ENCODE results near the gene TMEM203. TPM values are rescaled to one million over a fixed set of nuclear protein-coding genes. Genes with fewer than 3 reads are reported as not detected.

TMEM203 gene
- total and polyA plus RNA-seq, 10 of the 15 experiments (the other 5 are each of a cell fraction or from before 2014, with no cell fraction given) = 7.2 to 68.1 (median 33.8) TPM

DNA sequence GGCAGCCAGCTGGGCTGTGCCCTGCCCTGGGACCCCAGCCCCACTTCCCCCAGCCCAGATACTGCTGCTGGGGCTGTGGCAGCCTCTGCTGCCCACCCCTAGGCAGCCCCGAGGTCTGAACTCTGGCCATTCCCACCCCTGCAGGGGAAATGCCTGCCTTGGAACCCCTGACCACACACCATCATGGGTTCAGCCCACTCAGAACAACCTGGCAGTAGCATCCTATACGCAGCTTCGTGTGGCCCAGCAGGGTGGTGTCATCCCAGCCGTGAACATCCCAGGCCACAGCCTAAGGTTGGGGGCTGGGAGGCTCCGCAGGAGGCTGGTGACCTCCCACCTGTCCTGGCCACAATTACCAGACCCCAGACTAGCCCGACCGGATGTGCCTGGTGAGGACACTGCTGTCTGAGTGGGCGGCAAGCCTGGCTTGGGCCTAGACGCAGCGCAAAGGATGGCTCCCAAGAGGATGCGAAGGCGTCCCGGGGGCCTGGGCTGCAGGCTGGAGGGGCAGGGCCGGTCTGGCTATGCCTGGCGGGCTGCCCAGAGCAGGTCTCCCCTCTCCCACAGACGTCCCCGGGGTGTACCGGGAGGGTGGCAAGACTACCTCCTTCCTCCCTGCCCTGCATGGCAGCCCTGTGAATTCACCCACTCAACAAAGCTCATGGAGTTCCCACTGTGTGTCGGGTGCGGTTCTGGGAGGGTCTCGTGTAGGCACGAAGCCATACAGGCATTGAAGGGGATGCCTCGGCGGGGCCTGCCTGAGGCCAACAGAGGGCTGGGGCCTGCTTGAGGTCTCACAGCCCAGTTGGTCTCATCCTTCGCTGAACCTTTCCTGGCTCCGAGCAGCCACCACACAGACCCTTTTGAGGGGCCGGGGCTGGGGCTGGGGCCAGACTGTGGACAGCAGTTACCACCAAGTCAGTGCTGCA lies 23.8 kb upstream of the TMEM203 start:
- DNase-seq (ENCODE audit: low read depth, low spot score) (no peak), FAIRE-seq (no peak), ATAC-seq (no peak)
- no peak overlapping the region for H2AFZ ChIP-seq (ENCODE audit: control insufficient read depth, low read depth, low read length)
- ChIA-PET SMC1A (ENCODE audit: uncharacterized antibody, unreplicated experiment) (no interaction called here), CTCF (no interaction called here), POLR2A (interaction anchor here (0.8 to 1.2 kb wide), 2 partner anchors 11 to 40 kb away, joined by 3 read pairs; partner anchors contain the start of genes SSNA1 and TUBB4B), RAD21 (ENCODE audit: unreplicated experiment) (interaction anchor here (0.8 kb wide), 1 partner anchor 40 kb away, joined by 3 read pairs; the partner anchor contains the start of genes ANAPC2 and SSNA1)
- H3K4me2 ChIP-seq (ENCODE audit: control insufficient read depth, insufficient read depth) = no peak overlapping the region
- 29% methylated on average over 27 of the region's 27 CpGs for WGBS (ENCODE audit: insufficient coverage, insufficient replicate concordance, low lambda C conversion rate, missing lambda C conversion rate)
- H3K9ac ChIP-seq (ENCODE audit: control insufficient read depth, insufficient read depth, low read length) = no peak overlapping the region
- H3K27ac ChIP-seq (ENCODE audit: control insufficient read depth, insufficient read depth) = no peak overlapping the region
- no TSS peak for BruUV-seq (replicated peaks)
- H3K79me2 ChIP-seq (ENCODE audit: control insufficient read depth, insufficient read depth, low read length) = no peaks in the 10 kb centered on the region
- H3K4me1 ChIP-seq (ENCODE audit: control insufficient read depth, insufficient read depth, low read length) = peaks cover 8% of the 10 kb centered on the region
- no peaks in the 10 kb centered on the region for H3K36me3 ChIP-seq (ENCODE audit: control insufficient read depth in 2 of 2, insufficient read depth in 2 of 2, low read length in 1 of 2)
- no peaks in the 10 kb centered on the region for H4K20me1 ChIP-seq (ENCODE audit: control insufficient read depth, insufficient read depth)
- H3K27me3 ChIP-seq (replicated peaks in 1 of 2; ENCODE audit: control insufficient read depth in 2 of 2, insufficient read depth in 2 of 2, low read length in 1 of 2) = no peaks in the 10 kb centered on the region
- H3K9me3 ChIP-seq (replicated peaks; ENCODE audit: control insufficient read depth, insufficient read depth, low read length) = no peaks in the 10 kb centered on the region
- no peak overlapping the region for H3K4me3 ChIP-seq
- intact Hi-C loops (cut with micrococcal nuclease; ENCODE audit: unreplicated experiment) (loop anchor here (10.0 kb wide), 1 partner anchor 184 kb away; the partner anchor contains the start of gene NPDC1), in situ Hi-C loops (cut with MboI) (loop anchor here (5.0 kb wide), 1 partner anchor 107 kb away; no protein-coding TSS in a partner anchor)
- TF ChIP-seq BACH1 (IDR thresholded peaks at IDR 0.05; ENCODE audit: borderline replicate concordance) = no peak
- no peak for TF ChIP-seq CHD1 (IDR thresholded peaks at IDR 0.05; ENCODE audit: low read depth, low read length)
- TF ChIP-seq BCL11A (IDR thresholded peaks at IDR 0.05; ENCODE audit: low read depth, low read length) = no peak
- TF ChIP-seq NFYA (IDR thresholded peaks at IDR 0.05; ENCODE audit: borderline replicate concordance, low read depth, low read length) = no peak
- no peak for TF ChIP-seq JUND (IDR thresholded peaks at IDR 0.05; ENCODE audit: low read depth, low read length)
- TF ChIP-seq, protein P1, sequence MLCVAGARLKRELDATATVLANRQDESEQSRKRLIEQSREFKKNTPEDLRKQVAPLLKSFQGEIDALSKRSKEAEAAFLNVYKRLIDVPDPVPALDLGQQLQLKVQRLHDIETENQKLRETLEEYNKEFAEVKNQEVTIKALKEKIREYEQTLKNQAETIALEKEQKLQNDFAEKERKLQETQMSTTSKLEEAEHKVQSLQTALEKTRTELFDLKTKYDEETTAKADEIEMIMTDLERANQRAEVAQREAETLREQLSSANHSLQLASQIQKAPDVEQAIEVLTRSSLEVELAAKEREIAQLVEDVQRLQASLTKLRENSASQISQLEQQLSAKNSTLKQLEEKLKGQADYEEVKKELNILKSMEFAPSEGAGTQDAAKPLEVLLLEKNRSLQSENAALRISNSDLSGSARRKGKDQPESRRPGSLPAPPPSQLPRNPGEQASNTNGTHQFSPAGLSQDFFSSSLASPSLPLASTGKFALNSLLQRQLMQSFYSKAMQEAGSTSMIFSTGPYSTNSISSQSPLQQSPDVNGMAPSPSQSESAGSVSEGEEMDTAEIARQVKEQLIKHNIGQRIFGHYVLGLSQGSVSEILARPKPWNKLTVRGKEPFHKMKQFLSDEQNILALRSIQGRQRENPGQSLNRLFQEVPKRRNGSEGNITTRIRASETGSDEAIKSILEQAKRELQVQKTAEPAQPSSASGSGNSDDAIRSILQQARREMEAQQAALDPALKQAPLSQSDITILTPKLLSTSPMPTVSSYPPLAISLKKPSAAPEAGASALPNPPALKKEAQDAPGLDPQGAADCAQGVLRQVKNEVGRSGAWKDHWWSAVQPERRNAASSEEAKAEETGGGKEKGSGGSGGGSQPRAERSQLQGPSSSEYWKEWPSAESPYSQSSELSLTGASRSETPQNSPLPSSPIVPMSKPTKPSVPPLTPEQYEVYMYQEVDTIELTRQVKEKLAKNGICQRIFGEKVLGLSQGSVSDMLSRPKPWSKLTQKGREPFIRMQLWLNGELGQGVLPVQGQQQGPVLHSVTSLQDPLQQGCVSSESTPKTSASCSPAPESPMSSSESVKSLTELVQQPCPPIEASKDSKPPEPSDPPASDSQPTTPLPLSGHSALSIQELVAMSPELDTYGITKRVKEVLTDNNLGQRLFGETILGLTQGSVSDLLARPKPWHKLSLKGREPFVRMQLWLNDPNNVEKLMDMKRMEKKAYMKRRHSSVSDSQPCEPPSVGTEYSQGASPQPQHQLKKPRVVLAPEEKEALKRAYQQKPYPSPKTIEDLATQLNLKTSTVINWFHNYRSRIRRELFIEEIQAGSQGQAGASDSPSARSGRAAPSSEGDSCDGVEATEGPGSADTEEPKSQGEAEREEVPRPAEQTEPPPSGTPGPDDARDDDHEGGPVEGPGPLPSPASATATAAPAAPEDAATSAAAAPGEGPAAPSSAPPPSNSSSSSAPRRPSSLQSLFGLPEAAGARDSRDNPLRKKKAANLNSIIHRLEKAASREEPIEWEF (IDR thresholded peaks at IDR 0.05; ENCODE audit: insufficient replicate concordance, low read depth, low read length) = no peak
- TF ChIP-seq, protein P2, sequence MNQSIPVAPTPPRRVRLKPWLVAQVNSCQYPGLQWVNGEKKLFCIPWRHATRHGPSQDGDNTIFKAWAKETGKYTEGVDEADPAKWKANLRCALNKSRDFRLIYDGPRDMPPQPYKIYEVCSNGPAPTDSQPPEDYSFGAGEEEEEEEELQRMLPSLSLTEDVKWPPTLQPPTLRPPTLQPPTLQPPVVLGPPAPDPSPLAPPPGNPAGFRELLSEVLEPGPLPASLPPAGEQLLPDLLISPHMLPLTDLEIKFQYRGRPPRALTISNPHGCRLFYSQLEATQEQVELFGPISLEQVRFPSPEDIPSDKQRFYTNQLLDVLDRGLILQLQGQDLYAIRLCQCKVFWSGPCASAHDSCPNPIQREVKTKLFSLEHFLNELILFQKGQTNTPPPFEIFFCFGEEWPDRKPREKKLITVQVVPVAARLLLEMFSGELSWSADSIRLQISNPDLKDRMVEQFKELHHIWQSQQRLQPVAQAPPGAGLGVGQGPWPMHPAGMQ (IDR thresholded peaks at IDR 0.05; ENCODE audit: borderline replicate concordance) = no peak
- no peak for TF ChIP-seq ZNF687 (IDR thresholded peaks at IDR 0.05)
- TF ChIP-seq YBX1 (IDR thresholded peaks at IDR 0.05) = no peak
- no peak for TF ChIP-seq HDAC6 (IDR thresholded peaks at IDR 0.05; ENCODE audit: unreplicated experiment)

Data from GM12878 (cell line).